HCT116 (cell line): ENCODE results near the gene SAXO2.
"Not testable (repeated sequence)": the region's sequence is repeated elsewhere in the genome, so short reads cannot be mapped to it uniquely, and the experiment has no call there.

Source experiments
- EZH2 ChIP-seq: fragments of 200-600 bp; sonication (generic); IDR thresholded peaks from 2 replicates; pipeline ENCODE4 v1.6.1; 2017; ENCODE audit warnings: antibody characterized with exemption, mixed run types
- POLR2A ChIP-seq: IDR thresholded peaks from 2 replicates; pipeline ENCODE4 v1.7.0; 2011; ENCODE audit warnings: borderline replicate concordance; ENCODE audit not compliant: insufficient read depth, insufficient read length; ENCODE audit errors: extremely low read depth
- TCF7L2 ChIP-seq: IDR thresholded peaks from 2 replicates; pipeline ENCODE4 v1.7.0; 2011; ENCODE audit warnings: borderline replicate concordance, inconsistent platforms; ENCODE audit not compliant: insufficient read depth, insufficient read length; ENCODE audit errors: extremely low read depth
- TF ChIP-seq, protein P1 (sequence below), 3 experiments: fragments of 200-600 bp in 1 of 3; sonication (generic) in 1 of 3; IDR thresholded peaks in 2 of 3; conservative IDR thresholded peaks in 1 of 3; 2 replicates each; pipeline ENCODE4 v1.5.1; 2012 to 2017; ENCODE audit warnings: low read depth in 2 of 3, low read length in 2 of 3, antibody characterized with exemption in 1 of 3, borderline replicate concordance in 1 of 3, control low read depth in 1 of 3, mild to moderate bottlenecking in 1 of 3, mixed read lengths in 1 of 3, mixed run types in 1 of 3, moderate library complexity in 1 of 3; ENCODE audit not compliant: insufficient read depth in 1 of 3

DNA sequence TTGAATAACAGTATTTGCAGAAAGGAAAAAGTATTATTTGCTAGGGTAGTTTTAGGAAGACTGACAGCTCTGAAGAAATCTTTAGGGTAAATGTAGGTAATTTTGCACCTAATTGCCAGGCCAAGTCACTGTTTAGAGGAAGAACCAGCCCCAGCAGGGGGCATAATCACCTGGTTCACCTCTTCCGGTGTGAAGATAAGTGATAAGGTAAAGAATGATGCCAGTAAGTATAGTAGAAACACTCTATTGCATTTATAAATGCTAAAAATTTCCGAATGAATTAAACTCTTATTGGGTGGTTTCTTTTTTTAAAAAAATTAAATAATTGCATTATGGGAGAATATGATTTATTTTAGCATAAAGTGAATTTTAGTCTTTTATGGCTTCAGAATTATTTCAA, 21.8 kb downstream of the SAXO2 start:
- TF ChIP-seq POLR2A, TCF7L2, EZH2: not testable (repeated sequence)
- TF ChIP-seq, protein P1, sequence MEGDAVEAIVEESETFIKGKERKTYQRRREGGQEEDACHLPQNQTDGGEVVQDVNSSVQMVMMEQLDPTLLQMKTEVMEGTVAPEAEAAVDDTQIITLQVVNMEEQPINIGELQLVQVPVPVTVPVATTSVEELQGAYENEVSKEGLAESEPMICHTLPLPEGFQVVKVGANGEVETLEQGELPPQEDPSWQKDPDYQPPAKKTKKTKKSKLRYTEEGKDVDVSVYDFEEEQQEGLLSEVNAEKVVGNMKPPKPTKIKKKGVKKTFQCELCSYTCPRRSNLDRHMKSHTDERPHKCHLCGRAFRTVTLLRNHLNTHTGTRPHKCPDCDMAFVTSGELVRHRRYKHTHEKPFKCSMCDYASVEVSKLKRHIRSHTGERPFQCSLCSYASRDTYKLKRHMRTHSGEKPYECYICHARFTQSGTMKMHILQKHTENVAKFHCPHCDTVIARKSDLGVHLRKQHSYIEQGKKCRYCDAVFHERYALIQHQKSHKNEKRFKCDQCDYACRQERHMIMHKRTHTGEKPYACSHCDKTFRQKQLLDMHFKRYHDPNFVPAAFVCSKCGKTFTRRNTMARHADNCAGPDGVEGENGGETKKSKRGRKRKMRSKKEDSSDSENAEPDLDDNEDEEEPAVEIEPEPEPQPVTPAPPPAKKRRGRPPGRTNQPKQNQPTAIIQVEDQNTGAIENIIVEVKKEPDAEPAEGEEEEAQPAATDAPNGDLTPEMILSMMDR (IDR thresholded peaks at IDR 0.05 in 2 of 3, conservative IDR thresholded peaks at IDR 0.05 in 1 of 3; ENCODE audit: borderline replicate concordance in 1 of 3, insufficient read depth in 1 of 3, low read depth in 2 of 3, low read length in 2 of 3), result not testable (repeated sequence)
